Tongue (tissue), 2 donors: ENCODE data around the gene EHD2. TPM values are rescaled to one million over a fixed set of nuclear protein-coding genes. Genes with fewer than 3 reads are reported as not detected.
"Not testable (repeated sequence)": the region's sequence is repeated elsewhere in the genome, so short reads cannot be mapped to it uniquely, and the experiment has no call there.

Experiments
- DNase-seq: peaks from one replicate; pipeline ENCODE4 v3.0.0-alpha.2; 2015
- total RNA-seq: library from RNA; depleted of rRNA; stranded (reverse); fragments of >200 nt; gene quantifications from one replicate; pipeline ENCODE4 v1.2.3, GENCODE V29; 2014

Gene EHD2
- total RNA-seq, 1 donor from 2014 or later = 79.6 TPM

DNA sequence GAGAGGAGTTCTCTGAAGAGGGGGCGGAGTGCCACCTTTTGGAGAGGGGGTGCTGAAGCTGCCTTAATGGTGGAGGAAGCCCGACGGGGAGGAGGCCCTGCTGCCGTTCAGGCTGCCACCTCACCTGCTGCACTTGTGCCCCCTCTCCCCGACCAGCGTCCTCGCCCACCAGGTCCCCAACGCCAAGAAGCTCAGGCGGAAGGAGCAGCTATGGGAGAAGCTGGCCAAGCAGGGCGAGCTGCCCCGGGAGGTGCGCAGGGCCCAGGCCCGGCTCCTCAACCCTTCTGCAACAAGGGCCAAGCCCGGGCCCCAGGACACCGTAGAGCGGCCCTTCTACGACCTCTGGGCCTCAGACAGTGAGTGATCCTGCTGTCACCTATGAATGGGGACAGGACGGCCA lies 37.5 kb downstream of the EHD2 start:
- no peak for DNase-seq

DNA sequence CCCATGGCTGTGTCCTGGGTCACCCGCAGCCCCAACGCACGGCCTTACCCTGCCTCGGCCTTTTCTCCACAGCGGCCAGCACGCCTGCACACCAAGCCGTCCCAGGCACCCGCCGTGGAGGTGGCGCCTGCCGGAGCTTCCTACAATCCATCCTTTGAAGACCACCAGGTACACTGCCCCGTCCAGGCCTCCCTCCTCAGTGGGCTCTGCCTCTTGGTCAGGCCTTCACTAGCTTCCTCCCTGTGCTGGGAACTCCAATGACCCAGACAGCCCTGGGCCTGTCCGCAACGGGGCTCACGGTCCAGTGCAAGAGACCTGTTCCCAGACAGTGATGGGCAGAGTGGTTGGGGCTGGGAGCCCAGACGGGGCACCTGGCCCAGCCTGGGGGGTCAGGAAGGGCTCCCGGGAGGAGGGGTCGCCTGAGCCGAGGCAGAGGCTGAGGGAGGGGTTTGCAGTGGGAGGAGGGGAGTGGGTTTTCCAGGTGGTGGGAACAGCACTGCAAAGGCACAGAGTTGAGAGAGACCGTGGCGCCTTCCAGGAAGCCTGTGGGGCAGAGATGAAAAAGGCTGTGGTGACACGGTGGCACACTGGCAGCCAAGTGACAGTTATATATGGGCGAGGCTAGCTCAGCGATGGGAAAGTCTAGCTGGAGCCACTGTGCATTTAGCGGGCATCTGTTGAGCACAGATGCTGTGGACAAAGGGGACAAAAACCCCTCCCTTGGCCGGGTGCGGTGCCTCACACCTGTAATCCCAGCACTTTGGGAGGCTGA lies 39.4 kb downstream of the EHD2 start:
- DNase-seq = no peak

DNA sequence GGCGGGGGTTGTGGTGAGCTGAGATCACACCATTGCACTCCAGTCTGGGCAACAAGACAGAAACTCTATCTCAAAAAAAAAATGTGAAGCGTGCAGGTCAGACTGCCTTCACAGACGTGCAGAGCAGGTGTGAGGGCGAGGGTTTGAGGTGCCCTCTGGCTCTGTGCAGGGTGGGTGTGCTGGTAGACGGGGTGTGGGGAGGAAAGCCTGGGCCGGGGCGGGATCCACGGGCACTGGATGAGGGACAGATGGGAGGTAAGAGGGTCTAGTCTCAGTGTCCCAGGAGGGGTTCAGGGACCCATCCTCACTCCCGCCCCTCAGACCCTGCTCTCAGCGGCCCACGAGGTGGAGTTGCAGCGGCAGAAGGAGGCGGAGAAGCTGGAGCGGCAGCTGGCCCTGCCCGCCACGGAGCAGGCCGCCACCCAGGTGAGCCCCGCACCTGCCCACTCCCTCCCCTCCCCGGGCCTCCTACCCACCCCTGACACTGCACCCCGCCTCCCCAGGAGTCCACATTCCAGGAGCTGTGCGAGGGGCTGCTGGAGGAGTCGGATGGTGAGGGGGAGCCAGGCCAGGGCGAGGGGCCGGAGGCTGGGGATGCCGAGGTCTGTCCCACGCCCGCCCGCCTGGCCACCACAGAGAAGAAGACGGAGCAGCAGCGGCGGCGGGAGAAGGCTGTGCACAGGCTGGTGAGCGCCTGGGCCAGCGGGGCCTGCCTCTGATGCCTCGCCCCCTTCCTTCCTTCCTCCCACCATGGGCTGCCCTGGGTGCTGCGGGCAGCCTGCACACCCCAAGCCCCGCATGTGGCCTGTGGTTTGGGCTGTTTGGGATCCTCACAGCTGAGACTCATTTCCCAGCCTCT lies 41.2 kb downstream of the EHD2 start:
- DNase-seq = no peak

DNA sequence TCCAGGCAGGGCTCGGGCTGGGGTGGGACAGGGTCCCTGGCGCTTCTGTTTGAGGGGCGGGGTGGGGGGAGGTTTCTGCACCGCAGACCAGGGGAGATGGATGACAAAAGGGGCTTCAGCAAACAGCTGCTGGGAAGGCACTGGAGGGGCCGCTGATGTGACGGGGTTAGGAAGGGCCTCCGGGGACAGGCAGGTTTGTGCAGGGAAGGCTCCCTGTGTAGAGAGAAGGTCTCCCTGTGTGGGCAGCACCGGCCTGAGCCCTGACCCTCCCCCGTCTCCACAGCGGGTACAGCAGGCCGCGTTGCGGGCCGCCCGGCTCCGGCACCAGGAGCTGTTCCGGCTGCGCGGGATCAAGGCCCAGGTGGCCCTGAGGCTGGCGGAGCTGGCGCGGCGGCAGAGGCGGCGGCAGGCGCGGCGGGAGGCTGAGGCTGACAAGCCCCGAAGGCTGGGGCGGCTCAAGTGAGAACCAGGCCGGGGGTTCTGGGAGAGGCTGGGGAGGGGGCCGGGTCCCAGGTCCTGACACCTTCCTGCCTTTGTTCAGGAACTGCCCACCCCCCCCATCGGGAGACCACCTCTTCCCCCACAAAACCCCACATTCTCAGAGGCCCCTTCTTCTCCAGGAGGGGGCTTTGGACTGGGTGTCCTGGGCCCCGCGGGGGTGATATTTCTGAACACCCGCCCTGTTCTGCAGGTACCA lies 42.0 kb downstream of the EHD2 start:
- no peak for DNase-seq

DNA sequence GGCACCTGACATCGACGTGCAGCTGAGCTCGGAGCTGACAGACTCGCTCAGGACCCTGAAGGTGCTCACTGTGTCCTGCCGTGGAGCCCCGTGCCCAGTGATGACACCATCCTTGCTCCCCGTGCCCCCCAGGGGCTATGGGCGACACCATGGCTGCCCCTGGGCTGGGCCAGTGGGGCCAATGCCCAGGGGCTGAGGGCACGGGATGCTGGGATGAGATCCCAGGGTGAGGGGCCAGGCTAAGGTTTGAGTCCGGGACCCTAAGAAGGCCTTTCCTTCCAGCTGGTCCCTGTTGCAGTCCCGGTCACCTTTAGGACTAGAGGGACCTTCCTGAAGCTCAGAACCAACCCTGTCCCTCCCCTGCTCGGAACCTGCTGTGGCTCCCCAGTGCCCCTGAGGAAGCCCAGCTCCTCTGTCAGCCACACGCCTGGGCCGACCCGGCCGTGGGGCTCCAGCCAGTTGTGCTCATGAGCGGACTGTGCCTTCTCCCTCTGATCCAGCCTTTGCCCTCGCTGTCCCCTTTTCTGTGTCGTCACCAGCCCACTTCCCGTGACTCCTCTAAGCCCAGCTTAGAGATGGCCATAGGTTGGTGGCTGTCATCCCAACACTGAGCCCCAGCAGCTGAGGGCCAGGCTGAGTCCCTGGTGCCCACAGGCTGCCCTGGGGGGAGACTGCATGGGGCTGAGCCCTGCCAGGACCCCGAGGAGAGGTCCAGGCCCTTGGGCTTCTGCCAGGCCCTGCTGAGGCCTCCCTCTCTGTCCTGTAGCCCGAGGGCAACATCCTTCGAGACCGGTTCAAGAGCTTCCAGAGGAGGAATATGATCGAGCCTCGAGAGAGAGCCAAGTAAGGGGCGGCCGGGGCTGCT lies 42.8 kb downstream of the EHD2 start:
- DNase-seq = no peak

DNA sequence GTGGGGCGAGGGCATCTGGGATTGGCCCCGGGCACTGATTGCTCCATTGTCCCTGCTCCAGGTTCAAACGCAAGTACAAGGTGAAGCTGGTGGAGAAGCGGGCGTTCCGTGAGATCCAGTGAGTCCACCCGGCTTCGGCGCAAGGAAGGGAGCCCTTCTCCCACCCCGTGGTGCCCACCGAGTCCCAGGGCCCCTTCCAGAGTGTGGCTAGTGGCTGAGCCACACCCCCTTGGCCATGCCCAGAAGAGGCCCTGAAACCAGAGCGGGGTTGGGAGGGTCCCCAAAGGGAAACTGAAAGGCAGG lies 43.4 kb downstream of the EHD2 start:
- no peak for DNase-seq

DNA sequence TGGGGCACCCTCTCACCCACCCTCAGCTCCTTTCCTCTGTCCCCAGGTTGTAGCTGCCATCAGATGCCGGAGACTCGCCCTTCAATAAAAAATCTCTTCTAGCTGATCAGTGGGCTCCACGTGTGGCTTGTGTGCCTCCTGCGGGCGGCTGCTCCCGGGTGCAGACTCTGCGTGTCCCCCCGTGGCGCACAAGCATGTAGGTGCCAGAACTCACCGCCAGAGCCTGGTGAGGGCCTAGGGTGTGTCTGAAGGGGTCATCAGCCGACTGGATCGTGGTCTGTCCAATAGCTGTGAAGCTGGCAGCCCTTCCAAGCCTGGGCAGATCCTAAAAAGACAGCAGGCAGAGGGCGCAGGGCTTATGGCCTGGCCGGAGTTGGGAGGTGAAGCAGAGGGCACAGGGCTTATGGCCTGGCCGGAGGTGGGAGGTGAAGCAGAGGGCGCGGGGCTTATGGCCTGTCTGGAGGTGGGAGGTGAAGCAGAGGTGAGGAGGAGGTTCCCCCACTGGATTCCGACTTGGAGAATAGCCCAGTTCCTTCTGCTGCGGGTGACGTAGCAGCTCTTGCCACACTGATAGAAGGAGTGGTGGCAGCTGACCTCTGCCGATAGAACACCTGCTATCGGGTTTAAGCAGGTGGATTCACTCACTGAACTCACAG lies 43.9 kb downstream of the EHD2 start:
- no peak for DNase-seq

DNA sequence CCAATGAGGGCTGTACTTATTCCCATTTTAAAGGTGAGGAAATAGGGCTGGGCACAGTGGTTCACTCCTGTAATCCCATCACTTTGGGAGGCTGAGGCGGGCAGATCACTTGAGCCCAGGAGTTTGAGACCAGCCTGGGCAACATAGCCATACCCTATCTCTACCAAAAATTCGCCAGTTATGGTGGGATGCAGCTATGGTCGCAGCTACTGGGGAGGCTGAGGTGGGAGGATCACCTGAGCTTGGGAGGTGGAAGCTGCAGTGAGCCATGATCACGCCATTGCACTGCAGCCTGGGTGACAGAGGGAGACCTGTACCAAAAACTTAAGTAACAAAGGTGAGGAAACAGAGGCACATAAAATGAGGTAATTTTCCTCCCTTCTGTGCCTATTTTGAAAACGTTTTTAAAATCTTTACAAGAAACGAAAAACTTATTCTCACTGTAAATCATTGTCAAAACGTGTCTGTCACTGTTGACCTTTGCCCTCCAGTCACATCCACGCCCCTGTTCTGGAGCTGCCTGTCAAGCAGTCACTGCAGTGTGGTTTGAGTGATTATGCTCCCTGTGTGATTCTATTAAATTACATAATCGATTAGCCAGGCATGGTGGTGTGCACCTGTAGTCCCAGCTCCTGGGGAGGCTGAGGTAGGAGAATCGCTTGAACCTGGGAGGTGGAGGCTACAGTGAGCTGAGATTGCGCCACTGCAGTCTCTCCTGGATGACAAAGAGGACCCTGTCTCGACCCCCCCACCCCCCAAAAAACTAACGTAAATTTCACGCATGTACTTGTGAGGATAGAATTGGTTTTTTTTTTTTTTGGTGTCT lies 44.6 kb downstream of the EHD2 start:
- no peak for DNase-seq

DNA sequence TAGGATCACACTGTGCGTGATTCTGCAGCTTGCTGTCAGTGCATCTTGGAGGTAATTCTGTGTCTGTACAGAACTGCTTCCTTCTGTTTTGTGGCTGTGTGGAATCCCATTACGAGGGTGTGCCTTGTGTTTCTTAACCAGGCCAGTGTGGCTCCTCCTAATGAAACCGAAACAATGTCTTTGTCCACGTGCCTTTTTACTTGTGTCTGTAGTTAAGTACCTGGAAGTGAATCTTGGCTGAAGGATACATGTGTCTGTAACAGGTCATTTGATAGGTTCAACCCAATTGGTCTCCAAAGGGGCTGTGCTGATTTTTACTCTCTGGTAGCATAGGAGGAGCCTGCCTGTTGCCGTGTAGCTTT lies 45.2 kb downstream of the EHD2 start:
- no peak for DNase-seq

DNA sequence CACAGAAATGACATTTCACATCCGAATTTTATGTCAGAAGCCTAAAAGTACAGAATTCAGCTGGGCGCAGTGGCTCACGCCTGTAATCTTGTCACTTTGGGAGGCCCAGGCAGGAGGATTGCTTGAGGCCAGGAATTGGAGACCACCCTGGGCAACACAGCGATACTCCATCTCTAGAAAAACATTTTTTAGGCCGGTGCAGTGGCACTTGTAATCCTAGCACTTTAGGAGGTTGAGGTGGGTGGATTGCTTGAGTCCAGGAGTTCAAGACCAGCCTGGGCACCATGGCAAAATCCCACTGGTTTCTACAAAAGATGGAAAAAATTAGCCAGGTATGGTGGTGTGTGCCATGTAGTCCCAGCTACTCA lies 47.4 kb downstream of the EHD2 start:
- DNase-seq = no peak

DNA sequence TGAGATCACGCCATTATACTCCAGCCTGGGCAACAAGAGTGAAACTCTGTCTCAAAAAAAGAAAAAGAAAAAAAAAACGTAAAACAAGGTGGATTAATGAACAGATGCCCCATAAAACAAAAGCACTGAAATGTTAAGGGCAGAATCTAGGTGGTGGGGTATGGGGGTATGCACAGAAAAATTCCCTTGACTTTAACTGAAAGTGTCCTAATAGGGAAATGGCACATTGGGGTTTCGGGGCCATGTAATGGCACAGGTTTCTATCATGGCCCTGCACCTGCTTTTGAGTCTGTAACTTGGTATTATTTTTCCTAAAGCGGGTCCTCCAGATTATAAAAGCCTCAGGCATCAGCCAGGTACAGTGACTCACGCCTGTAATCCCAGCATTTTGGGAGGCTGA lies 48.3 kb downstream of the EHD2 start:
- no peak for DNase-seq

DNA sequence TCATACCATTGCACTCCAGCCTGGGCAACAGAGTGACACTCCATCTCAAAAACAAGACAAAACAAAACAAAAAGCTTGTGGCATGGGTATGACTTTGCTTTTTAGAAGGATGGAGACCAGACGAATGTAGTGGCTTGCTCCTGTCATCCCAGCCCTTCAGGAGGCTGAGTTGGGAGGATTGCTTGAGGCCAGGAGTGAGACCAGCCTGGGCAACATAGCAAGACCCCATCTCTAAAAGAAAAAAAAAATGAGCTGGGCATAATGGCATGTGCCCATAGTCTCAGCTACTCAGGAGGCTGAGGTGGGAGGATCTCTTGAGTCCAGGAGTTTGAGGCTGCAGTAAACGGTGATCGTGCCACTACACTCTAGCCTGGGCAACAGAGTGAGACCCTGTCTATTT lies 48.9 kb downstream of the EHD2 start:
- no peak for DNase-seq

DNA sequence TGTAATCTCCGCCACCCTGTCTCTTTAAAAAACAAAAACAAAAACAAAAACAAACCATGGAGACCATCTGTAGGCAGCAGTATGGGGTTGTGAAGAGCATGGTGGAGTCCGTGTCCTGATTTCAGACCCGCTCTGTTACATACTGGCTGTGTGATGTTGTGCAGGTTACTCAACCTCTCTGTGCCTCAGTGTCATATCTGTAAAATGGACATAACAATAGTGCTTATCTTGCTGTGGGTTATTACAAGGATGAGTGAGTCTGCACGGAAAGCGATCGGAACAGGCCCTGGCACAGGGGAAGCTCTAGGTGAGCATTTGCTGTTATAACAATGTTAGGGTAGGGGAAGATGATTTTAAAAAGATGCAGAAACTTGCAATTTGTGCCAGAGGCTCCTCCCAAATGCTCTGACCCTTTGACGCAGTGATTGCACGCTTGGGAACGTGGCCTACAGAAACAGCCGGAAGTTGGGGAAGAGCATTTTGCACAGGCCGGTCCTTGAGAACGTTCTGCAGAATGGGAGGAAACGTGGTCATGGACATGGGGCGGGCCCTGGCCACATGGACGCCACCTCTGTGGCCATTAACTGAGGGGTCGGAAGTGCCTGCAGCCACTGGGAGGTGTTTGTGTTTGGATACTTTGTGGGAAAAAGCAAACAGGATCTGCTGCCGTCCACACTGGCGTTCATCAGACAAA lies 49.5 kb downstream of the EHD2 start:
- no peak for DNase-seq

DNA sequence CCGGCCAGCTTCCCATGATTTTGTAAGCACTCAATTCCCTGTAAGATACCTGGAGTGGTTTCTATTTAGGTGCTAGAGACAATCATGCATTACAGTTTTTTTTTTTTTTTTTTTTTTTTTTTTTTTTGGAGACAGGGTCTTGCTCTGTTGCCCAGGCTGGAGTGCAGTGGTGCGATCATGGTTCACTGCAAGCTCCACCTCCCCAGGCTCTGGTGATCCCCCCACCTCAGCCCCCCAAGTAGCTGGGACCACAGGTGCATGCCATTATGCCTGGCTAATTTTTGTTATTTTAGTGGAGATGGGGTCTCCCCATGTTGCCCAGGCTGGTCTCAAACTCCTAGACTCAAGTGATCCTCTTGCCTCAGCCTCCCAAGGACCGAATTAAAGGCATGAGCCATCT lies 51.5 kb downstream of the EHD2 start:
- DNase-seq = not testable (repeated sequence)

DNA sequence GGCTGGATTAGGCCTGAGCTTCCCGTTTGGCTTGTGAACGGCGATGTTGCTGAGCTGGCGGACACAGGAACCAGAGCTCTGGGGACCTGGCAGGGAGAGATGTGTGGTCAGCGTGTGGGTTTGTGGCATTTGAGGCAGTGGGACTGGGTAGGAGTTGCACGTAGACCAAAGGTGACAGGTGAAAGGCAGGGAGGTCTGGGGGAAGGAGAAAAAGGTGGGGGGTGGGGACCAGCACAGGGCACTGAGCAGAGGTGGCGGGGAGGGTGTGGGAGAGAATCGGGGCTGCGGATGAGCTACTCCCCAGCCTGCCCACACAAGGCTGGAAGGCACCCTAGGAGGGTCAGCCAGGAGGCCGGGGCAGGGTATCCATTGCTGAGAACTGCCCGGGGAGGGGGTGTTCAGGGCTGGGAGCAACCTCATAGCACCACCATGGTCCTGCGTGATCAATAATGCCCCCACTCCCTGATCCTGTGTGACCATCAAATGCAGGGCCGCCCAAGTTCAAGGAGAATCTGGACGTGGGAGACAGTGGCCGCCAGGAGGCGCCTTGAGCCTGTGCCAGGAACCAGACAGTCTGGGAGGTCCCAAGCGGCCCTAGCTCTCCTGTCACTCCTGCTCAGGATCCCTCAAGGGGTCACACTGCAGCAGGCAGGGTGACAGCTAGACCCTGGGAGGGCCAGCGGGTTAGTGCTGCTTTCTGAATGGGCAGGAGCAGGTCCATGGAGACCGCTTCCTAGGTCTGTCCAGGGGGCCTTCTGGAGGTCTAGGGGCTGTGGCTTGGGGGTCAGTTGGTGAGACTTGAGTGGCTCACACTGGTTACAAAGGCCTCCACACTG lies 52.5 kb downstream of the EHD2 start:
- peak; percentile 81 for DNase-seq

DNA sequence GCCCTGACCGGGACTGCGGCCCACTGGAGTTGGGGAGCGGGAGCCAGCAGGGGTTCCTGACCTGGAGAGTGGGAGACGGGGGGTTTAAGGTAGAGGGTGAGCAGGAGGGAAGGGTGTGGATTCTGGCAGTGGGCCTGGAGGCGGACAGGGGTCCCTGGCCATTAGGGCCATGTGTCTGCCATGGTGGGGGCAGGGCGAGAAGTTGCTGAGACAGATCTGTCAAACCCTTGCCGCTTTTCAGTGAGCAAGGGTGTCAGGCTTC lies 53.1 kb downstream of the EHD2 start:
- no peak for DNase-seq

DNA sequence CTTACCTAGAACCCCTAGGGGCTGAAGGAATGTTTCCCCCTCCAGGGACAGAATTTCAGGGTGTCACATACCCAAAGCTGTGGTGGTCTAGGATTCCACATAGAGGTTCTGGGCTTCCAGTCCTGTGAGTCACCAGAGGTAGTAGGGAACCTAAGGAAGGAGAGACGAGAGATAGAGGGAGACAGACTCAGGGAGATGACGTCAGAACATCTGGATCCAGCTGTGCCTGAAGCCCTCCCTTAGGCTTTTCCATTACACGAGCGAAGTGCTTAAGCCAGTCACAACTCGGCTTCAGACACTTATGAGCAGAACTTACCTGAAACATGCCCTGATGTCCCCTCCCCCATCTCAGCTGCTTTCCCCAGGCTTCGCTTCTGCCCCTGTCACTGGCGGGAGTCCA lies 53.4 kb downstream of the EHD2 start:
- DNase-seq = no peak

DNA sequence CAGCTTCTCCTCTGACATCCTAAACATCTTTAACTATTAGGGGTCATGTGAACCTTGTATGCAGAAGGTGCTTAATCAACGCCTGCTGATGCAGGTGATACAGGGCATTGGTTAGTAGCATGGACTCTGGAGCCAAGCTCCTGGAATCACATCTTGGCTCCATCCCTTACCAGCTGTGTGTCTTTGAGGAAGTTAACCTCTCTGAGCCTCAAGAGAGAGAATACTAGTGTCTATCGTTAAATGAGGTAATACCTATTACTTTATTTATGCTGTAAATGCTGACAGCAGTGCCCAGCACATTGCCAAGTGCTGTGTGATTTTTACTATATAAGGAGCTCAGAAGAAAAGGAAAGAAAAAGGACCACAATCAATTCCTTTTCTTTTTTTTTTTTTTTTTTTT lies 54.1 kb downstream of the EHD2 start:
- DNase-seq = no peak

DNA sequence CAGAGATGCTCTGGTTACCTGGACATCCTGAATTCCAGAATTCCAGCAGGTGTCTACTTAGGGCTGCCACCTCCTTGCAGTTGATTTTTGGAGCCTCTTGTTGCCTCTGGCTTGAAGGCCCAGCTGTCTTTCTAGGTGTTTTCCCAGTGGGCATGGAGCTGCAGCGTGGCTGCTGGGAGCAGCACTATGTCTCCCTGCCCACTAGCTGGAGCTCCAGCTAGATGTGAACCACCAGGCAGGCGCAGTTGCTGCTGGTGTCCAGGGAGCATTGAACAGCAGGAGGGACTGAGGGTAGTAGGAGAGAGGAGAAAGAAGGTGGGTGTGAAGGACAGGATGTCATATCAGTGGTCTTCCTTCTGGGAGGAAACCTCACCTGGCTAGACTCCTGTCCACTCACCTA lies 55.4 kb downstream of the EHD2 start:
- DNase-seq = no peak

DNA sequence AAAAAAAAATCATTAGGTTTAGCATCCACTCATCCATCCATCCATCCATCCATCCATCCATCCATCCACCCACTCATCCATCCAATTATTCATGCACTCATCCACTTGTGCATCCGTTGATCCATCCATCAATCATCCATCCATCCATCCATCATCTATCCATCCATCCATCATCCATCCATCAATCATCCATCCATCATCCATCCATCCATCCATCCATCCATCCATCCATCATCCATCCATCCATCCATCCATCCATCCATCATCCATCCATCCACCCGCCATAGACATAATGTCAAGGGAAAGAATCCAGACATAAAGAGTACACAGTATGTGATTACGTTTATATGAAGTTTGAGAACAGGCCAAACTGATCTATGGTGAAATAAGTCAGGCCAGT lies 56.3 kb downstream of the EHD2 start:
- DNase-seq = no peak
